ENCODE results near the gene GNAS.

DNA sequence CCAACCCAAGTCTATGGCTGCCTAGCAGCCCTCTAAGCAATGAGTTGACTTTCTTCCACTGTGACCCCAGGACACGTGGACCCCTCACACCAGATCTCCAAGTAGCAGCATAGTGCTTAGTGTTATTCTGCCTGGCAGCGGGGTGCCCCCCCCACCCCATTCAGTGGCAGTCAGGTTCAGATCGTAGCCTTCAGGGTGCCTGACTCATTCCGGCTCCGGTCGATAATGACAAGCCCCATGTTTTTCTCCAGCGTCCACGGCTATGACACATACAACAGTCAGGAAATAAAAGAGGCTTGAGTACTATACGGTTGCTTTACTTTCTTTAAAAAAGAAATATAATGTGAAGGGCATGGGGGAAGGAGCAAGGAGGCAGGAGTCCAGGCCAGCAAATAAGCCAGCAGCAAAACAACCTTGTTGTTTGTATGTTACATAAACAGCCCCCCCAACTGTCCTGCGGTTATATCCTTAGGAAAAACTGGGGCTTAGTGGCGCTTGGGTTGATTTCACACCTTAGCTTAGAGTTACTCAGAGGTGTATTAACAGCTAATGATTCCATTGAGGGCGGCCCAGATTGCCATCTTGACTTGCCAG, 23.1 kb downstream of the GNAS start:
- no peak for TF ChIP-seq RXRA (IDR thresholded peaks at IDR 0.05)
- TF ChIP-seq, protein P1, sequence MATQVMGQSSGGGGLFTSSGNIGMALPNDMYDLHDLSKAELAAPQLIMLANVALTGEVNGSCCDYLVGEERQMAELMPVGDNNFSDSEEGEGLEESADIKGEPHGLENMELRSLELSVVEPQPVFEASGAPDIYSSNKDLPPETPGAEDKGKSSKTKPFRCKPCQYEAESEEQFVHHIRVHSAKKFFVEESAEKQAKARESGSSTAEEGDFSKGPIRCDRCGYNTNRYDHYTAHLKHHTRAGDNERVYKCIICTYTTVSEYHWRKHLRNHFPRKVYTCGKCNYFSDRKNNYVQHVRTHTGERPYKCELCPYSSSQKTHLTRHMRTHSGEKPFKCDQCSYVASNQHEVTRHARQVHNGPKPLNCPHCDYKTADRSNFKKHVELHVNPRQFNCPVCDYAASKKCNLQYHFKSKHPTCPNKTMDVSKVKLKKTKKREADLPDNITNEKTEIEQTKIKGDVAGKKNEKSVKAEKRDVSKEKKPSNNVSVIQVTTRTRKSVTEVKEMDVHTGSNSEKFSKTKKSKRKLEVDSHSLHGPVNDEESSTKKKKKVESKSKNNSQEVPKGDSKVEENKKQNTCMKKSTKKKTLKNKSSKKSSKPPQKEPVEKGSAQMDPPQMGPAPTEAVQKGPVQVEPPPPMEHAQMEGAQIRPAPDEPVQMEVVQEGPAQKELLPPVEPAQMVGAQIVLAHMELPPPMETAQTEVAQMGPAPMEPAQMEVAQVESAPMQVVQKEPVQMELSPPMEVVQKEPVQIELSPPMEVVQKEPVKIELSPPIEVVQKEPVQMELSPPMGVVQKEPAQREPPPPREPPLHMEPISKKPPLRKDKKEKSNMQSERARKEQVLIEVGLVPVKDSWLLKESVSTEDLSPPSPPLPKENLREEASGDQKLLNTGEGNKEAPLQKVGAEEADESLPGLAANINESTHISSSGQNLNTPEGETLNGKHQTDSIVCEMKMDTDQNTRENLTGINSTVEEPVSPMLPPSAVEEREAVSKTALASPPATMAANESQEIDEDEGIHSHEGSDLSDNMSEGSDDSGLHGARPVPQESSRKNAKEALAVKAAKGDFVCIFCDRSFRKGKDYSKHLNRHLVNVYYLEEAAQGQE (IDR thresholded peaks at IDR 0.05): no peak
- TF ChIP-seq CTCF (IDR thresholded peaks at IDR 0.05; ENCODE audit: low read depth, low read length, missing input control): no peak
- TF ChIP-seq YY1 (IDR thresholded peaks at IDR 0.05): no peak
- TF ChIP-seq MAX (IDR thresholded peaks at IDR 0.05): no peak
- TF ChIP-seq, protein P2, sequence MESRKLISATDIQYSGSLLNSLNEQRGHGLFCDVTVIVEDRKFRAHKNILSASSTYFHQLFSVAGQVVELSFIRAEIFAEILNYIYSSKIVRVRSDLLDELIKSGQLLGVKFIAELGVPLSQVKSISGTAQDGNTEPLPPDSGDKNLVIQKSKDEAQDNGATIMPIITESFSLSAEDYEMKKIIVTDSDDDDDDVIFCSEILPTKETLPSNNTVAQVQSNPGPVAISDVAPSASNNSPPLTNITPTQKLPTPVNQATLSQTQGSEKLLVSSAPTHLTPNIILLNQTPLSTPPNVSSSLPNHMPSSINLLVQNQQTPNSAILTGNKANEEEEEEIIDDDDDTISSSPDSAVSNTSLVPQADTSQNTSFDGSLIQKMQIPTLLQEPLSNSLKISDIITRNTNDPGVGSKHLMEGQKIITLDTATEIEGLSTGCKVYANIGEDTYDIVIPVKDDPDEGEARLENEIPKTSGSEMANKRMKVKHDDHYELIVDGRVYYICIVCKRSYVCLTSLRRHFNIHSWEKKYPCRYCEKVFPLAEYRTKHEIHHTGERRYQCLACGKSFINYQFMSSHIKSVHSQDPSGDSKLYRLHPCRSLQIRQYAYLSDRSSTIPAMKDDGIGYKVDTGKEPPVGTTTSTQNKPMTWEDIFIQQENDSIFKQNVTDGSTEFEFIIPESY (IDR thresholded peaks at IDR 0.05): no peak
- no peak for TF ChIP-seq ATF3 (IDR thresholded peaks at IDR 0.05)
- TF ChIP-seq HNF4A (conservative IDR thresholded peaks at IDR 0.05): no peak
- no peak for TF ChIP-seq RAD21 (IDR thresholded peaks at IDR 0.05)
- no peak for TF ChIP-seq EGR1 (IDR thresholded peaks at IDR 0.05; ENCODE audit: low read depth in 2 of 2)
- no peak for TF ChIP-seq NR2F2 (IDR thresholded peaks at IDR 0.05)
- no peak for TF ChIP-seq TAF1 (conservative IDR thresholded peaks at IDR 0.05)

Data from liver (tissue), 3 donors.